ENCODE measurements around the gene CEACAM6.

CEACAM6 gene

GRCh38 chr19:41801792-41802211 lies 46.5 kb downstream of the CEACAM6 start:
- DNase-seq (ENCODE audit: extremely low read depth, insufficient read length): no peak

GRCh38 chr19:41802770-41803169 lies 47.4 kb downstream of the CEACAM6 start:
- DNase-seq (ENCODE audit: extremely low read depth, insufficient read length): no peak
- H3K27me3 ChIP-seq (replicated peaks; ENCODE audit: control insufficient read depth, insufficient read depth, low read length): no peaks in the 10 kb centered on the region; the same call in 1 of the 2 replicates
- no peak for TF ChIP-seq CTCF (IDR thresholded peaks at IDR 0.05; ENCODE audit: insufficient read depth, low read length, poor library complexity, severe bottlenecking)
- H3K4me3 ChIP-seq (replicated peaks; ENCODE audit: low read depth, low read length): no peak overlapping the region
- no peaks in the 10 kb centered on the region for H3K36me3 ChIP-seq (ENCODE audit: control insufficient read depth, insufficient read depth, low read length)

More at GRCh38 chr19:41801792-41802211, 46.5 kb downstream of the CEACAM6 start:
- TF ChIP-seq CTCF (IDR thresholded peaks at IDR 0.05; ENCODE audit: insufficient read depth, low read length, poor library complexity, severe bottlenecking): no peak
- no peaks in the 10 kb centered on the region for H3K36me3 ChIP-seq (ENCODE audit: control insufficient read depth, insufficient read depth, low read length)
- no peak overlapping the region for H3K4me3 ChIP-seq (replicated peaks; ENCODE audit: low read depth, low read length)
- no peaks in the 10 kb centered on the region; the same call in 1 of the 2 replicates for H3K27me3 ChIP-seq (replicated peaks; ENCODE audit: control insufficient read depth, insufficient read depth, low read length)

GRCh38 chr19:41804336-41804735 lies 49.0 kb downstream of the CEACAM6 start:
- DNase-seq (ENCODE audit: extremely low read depth, insufficient read length): no peak
- H3K36me3 ChIP-seq (ENCODE audit: control insufficient read depth, insufficient read depth, low read length): no peaks in the 10 kb centered on the region
- peaks cover 2% of the 10 kb centered on the region; the same call in 1 of the 2 replicates for H3K27me3 ChIP-seq (replicated peaks; ENCODE audit: control insufficient read depth, insufficient read depth, low read length)
- no peak for TF ChIP-seq CTCF (IDR thresholded peaks at IDR 0.05; ENCODE audit: insufficient read depth, low read length, poor library complexity, severe bottlenecking)
- no peak overlapping the region for H3K4me3 ChIP-seq (replicated peaks; ENCODE audit: low read depth, low read length)

- TF ChIP-seq CTCF (IDR thresholded peaks at IDR 0.05; ENCODE audit: insufficient read depth, low read length, poor library complexity, severe bottlenecking): no peak
- H3K27me3 ChIP-seq (replicated peaks; ENCODE audit: control insufficient read depth, insufficient read depth, low read length): peaks cover 2% of the 10 kb centered on the region; the same call in 1 of the 2 replicates
- no peaks in the 10 kb centered on the region for H3K36me3 ChIP-seq (ENCODE audit: control insufficient read depth, insufficient read depth, low read length)
- H3K4me3 ChIP-seq (replicated peaks; ENCODE audit: low read depth, low read length): no peak overlapping the region
- DNase-seq (ENCODE audit: extremely low read depth, insufficient read length): no peak
Measured at GRCh38 chr19:41807176-41807575, 51.8 kb downstream of the CEACAM6 start.

- Histone ChIP-seq H3K36me3 (ENCODE audit: control insufficient read depth, insufficient read depth, low read length) (no peaks in the 10 kb centered on the region), H3K4me3 (replicated peaks; ENCODE audit: low read depth, low read length) (no peak overlapping the region), H3K27me3 (replicated peaks; ENCODE audit: control insufficient read depth, insufficient read depth, low read length) (peaks cover 2% of the 10 kb centered on the region; the same call in 1 of the 2 replicates)
- no peak for DNase-seq (ENCODE audit: extremely low read depth, insufficient read length)
- no peak for TF ChIP-seq CTCF (IDR thresholded peaks at IDR 0.05; ENCODE audit: insufficient read depth, low read length, poor library complexity, severe bottlenecking)
Measured at GRCh38 chr19:41808663-41809566, 53.6 kb downstream of the CEACAM6 start.

Measured in GM06990 (cell line).